ENCODE data around the gene MEGF11.

Gene MEGF11

DNA sequence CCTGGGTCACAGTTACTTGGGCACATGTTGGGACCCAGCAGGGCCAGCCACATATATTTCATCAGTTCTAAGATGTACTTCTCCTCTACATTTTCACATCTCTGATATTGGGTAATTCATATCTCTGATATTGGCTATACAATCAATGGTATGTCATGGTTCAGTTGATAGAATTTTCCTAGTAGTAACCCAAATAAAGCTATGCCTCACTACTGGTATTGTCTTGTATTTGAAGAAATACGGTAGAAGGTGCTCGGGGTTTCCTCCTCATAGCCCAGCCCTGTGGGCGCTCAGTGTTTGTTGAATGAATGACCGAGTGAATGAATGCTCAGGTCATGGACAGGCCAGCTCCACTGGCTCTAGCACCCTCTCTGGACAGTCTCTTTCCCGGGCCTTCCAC is 290.2 kb downstream of the MEGF11 start:
- FAIRE-seq (no peak), DNase-seq (ENCODE audit: insufficient read length, low spot score) (no peak)

DNA sequence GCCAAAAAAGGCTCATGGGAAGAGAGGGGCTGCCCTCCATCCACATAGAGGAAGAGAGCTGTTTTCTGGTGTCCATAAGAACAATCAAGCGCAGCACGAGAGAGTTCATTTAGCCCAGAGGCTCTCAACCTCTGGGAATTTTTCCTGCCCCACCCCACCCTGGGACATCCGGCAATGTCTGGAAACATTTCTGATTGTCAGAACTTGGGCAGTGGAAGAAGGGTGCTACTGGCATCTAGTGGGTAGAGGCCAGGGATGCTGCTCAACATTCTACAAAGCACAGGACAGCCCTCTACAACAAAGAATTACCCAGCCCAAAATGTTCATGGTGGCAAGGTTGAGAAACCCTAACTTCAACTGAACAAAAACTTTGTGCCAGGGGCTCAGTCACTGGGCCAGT is 291.4 kb downstream of the MEGF11 start:
- DNase-seq (ENCODE audit: insufficient read length, low spot score) (no peak), FAIRE-seq (no peak)

DNA sequence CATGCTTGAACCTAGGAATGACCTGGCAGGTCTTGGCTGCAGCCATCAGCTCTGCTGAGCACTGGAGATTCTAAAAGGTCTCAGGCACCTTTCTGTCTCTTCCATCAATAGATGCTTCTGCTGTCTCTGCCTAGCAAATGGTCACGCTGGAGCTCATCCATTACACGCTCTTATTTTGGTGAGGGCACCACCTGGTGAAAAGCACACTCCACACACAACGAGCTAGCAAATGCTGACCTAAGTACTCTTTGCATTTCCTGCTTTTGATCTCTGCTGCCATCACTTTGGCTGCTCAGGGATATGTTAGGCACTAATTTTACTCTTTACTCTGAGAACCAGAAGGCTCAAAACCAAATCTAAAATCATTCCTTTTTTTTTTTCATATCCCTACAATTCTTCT is 293.0 kb downstream of the MEGF11 start:
- no peak for FAIRE-seq
- no peak for DNase-seq (ENCODE audit: insufficient read length, low spot score)

DNA sequence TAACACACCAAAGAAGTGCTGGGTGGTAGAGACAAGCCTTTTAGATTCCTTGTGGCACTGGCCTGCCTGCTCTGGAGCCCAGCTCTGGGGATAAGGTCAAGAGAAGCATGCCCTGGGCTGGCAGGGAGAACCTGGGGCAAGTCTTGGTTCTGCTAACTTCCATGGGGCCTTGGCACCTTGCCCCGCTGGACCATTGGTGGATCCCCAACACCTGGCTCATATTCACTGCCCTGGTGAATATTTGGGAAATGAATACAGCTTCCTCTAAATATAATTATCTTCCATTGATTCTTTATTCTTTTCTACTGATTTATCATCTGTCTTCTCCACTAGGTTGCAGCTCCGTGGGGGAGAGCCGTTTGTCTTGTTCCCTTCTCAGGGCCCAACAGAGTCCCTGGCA is 294.7 kb downstream of the MEGF11 start:
- FAIRE-seq = no peak

DNA sequence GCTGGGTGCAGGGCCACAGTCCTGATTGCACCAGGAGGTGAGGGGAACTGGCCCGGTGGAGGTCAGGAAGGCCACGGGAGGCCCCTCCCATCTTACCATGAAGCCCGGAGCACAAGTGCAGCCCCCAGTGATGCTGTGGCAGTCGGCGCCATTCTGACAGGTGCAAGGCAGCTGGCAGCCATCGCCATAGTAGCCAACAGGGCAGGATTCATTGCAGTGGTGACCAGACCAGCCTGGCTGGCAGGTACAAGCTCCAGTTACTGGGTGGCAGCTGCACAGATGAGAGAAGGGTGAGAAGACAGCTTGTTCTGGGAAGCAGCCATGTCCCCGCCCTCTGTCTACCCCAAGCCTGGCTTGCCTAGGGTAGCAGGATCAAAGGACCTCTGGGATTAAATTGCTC is 296.1 kb downstream of the MEGF11 start:
- FAIRE-seq (no peak), DNase-seq (ENCODE audit: insufficient read length, low spot score) (no peak)

More for the DNA sequence above, 294.7 kb downstream of the MEGF11 start:
- no peak for DNase-seq (ENCODE audit: insufficient read length, low spot score)

DNA sequence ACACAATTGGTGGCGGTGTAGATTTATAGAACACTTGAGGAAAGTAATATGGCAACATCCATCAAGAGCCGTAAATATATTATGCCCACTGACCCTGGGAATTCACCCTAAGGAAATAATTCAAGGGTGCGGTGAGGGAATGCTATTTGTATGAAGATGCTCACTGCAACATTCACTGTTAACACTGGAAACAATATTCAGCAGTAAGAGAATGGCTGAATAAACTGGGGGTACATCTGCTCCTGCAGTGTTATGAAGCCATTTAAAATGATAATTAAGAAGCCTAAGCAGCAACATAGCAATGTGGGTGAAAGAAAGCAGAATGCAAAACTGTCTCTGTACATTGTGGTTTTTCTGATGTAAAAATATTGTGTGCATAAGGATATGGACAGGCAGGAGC is 296.7 kb downstream of the MEGF11 start:
- DNase-seq (ENCODE audit: insufficient read length, low spot score) (no peak), FAIRE-seq (no peak)

DNA sequence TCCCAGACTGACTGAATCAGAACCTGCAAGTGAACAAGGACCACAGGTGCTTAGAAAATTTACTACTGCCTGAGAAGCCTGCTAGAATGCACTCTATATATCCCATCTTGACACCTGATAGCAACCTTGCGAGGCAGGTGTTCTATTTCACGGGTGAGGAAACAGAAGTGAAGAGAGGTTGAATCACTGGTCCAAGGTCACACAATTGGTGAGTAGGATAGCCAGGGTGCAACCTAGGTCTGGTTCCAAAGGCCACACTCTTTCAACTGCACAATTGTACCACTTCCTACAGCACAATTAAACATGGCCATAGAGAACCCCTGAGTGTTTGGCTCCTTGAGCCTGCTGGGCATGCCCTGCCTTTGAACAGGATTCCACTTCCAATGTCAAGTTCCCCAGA is 297.2 kb downstream of the MEGF11 start:
- no peak for FAIRE-seq

DNA sequence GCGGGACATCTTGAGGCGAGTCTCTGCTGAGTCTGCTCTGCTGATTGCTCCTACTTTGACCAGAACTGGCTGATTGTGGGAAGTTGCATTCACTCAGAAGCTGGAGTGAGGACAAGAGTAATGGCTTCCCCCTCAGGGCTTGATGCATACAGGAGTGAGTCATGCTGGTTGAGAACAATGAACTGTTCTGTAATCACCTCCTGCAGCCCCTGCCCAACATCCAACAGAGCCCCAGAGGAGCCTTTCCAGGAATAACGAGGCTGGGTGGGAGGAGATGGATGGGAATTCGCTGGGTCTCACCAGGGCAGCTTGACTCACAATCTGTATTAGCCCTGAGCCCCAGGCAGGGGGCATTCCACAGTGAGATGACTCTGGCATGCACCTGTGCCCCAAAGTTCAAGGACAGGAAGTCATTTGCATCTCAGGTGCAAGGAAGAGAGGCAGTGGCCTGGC is 299.2 kb downstream of the MEGF11 start:
- FAIRE-seq (no peak), DNase-seq (ENCODE audit: insufficient read length, low spot score) (peak; percentile 28)

More for the DNA sequence above, 297.2 kb downstream of the MEGF11 start:
- DNase-seq (ENCODE audit: insufficient read length, low spot score) = no peak

DNA sequence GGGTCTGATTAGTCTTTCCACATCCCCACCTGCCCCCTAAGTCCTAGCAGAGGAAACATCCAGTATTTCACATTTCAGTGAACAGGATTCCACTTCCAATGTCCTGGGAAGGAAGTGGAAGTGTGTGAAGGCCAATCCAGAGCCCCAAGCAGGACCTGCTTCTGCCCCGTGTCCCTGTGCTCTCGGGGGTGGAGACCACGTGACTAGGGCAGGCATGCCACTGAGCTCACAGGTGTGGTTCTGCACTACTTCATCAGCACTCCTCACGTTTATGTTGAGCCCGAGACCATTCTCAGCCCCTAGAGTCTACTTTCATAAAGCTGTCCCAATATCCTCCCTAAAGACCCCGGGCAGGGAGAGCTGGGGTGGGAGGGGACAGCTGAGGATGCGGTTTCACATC is 299.9 kb downstream of the MEGF11 start:
- DNase-seq (ENCODE audit: insufficient read length, low spot score) (no peak), FAIRE-seq (no peak)

DNA sequence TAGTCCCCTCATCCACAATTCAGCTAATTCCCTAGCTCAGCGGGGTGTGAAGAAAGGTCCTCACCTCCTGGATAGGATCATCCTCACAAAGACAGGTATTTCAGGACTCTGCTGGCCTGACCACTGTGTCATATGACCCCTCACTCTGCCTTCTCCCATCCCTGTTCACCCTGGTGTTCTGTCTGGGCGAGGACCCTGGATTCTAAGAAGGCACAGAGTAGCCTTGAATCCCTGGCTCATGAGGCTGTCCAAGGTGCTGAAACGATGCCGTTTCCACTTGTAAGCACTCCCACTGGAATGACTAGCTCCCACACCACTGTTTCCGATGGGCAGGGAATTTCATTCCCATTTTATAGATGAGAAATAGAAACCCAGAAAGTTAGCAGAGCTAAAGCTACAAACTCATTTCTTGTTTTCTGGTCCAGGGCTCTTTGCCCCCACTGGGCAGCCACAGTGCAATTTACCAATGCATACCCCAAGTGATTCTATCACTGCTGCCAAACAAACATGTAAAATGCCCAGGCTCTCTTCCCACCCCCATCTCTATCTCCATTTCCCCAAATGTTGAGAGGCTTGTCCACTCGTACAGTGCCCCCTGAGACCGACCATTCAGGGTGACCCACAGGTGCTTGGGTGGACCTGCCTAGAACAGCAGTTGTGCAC is 301.0 kb downstream of the MEGF11 start:
- DNase-seq (ENCODE audit: insufficient read length, low spot score) (peak; percentile 56), FAIRE-seq (peak; percentile 13)

DNA sequence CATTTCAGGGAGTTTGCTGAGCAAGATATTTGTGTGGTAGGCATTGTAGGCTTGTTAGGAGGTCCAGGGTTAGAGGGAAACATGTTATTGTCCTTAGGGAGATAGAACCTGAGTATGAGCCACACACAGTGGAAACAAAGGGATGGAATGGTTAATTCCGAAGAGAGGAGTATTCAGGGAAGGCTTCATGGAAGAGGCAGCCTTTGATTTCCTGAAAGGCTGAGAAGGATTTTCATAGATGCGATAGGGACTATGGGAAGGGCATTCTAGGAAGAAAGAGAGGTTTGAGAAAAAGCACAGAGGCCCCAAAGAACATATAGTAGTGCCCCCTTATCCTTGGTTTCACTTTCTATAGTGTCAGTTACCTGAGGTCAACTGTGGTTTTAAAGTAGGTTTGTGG is 302.5 kb downstream of the MEGF11 start:
- DNase-seq (ENCODE audit: insufficient read length, low spot score) (no peak), FAIRE-seq (no peak)

DNA sequence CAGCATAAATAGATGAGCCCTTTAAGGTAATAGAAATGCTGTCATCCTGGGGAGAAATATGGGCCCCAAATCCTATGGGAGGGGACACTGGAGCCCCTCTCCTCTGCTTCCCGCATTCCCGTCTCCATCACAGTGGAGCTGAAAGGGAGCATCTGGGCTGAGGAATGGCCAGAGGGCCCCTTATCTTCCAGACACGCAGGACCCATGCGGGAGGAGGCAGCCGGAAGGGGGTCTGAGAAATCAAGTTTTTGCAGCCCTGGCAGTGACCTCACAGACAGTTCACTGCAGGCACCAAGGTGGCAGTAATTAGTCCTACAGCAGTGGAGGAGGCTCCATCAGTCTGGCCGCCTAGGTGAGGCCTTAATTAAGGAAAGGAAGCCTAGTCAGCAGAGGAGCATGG is 304.1 kb downstream of the MEGF11 start:
- DNase-seq (ENCODE audit: insufficient read length, low spot score) = no peak
- no peak for FAIRE-seq

DNA sequence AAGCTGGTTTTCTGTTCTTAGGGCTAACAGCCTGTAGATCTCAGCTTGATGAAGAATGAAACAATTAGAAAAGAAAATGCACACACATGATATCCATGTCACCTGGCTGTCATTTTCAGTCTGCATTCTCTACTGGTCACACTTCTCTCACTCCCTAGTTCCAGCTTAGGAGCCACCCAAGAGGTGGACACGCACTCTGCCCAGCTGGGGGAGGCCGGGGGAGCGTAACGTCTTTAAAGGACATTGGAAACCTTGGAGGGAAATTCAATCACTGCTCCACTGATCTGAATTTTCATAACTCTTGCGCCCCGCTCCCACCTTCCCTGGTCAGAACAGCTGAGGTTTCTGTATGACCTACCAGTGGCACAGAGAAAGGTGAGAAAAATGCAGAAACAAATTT is 304.5 kb downstream of the MEGF11 start:
- no peak for FAIRE-seq
- no peak for DNase-seq (ENCODE audit: insufficient read length, low spot score)

DNA sequence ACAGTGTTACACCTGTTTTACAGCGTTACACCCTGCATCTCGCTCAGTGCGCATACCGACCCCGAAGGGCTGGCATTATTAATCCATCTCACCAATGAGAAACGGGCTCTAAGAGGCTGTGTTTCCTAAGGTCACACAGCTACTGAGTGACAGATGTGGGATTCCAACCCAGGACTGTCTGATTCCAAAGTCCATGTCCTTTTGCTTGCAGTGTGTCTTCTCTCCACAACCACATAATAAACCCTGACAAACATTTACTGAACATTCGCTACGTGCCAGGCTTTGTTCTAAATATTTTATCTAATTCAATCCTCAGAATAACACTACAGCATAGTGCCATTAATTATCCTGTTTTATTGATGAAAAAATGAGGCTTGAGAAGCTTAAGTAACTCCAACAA is 305.2 kb downstream of the MEGF11 start:
- FAIRE-seq (no peak), DNase-seq (ENCODE audit: insufficient read length, low spot score) (no peak)

DNA sequence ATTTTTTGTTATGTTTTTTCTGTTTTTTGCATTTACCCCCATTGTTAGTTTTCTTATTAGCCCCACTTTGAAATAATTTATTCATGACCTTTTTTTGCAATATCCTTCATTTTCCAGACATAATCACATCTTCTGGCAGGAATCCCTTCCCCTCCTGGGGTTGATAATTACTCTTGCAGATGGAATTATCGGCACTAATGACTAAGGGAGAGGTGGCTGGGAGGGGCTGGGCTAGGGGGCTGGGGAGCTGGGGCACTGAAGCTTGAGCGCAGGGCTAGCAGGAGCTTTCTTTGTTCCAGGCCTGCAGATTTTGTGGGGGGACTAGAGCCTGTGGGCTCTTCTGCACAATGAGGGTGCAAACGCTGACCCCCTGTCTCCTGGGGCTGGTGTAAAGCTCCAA is 306.5 kb downstream of the MEGF11 start:
- DNase-seq (ENCODE audit: insufficient read length, low spot score) (no peak), FAIRE-seq (no peak)

DNA sequence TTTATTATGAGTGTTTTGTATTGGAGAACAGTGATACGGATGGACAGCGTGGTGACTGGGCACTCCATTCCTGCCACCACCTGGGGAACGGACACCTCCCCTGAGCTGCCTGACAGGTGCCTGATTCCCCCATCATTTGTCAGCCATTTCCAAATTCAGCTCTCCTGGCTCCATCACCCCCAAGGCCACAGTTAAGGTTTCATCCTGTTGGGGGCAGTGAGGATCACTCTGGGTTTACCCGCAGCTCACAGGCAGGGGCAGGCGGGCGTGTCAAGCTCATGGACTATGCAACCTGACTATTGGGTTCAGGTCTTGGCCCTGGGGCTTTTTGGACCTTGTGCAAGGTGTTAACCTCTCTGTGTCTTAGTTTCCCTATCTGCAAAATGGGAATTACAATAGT is 307.9 kb downstream of the MEGF11 start:
- FAIRE-seq (no peak), DNase-seq (ENCODE audit: insufficient read length, low spot score) (no peak)

DNA sequence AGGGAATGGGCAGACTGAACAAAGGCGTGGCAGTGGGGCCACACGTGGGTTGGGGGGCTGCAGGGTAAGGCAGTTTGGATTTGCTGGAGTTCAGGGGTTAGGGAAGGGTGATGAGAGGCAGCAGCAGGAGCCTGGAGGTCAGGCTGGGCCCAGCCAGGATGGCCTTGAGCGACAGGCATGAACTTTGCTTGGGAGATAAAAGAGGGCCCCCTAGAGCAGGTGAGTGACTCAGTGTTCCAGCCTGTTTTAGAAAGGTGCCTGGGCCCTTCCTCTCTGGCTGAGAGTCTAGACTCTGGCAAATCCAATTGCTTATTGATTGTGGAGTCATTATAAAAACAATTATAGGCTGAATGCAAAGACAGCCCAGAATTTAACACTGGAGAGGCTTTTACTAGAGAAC is 309.1 kb downstream of the MEGF11 start:
- FAIRE-seq (no peak), DNase-seq (ENCODE audit: insufficient read length, low spot score) (no peak)

DNA sequence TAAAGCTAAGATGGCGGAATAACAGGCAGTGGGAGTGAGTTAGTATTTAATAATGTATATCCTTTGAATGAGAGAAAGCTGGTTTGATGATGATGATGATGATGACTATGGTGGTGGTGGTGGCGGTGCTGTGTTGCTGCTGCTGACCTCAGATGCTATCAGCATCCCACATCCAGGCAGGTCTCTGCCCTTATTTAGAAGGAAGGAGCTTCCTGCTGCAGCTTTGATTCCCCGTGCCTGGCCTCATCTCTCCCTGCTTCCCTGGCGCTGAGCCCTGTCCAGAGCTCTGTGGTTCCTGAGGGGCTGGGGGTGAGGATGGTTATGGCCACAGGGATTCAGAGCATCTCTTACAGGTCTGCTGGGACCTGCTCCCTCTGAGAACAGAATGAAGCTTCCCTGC is 311.1 kb downstream of the MEGF11 start:
- FAIRE-seq = no peak

DNA sequence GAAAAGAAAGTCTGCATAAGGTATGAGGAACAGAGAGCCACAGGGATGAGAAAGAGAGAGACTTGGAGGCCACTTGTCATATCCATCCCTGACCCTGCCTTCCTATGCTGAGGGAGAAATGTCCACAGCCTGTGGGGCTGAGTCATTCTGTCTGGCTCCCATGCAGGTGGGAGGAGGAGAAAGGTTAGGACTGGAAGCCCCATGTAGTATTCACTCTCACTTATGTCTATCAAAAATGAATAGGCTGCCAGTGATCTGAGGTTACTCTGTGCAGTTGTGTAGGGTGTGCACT is 313.0 kb downstream of the MEGF11 start:
- no peak for DNase-seq (ENCODE audit: insufficient read length, low spot score)
- FAIRE-seq = no peak

More for the DNA sequence above, 311.1 kb downstream of the MEGF11 start:
- DNase-seq (ENCODE audit: insufficient read length, low spot score) = no peak

DNA sequence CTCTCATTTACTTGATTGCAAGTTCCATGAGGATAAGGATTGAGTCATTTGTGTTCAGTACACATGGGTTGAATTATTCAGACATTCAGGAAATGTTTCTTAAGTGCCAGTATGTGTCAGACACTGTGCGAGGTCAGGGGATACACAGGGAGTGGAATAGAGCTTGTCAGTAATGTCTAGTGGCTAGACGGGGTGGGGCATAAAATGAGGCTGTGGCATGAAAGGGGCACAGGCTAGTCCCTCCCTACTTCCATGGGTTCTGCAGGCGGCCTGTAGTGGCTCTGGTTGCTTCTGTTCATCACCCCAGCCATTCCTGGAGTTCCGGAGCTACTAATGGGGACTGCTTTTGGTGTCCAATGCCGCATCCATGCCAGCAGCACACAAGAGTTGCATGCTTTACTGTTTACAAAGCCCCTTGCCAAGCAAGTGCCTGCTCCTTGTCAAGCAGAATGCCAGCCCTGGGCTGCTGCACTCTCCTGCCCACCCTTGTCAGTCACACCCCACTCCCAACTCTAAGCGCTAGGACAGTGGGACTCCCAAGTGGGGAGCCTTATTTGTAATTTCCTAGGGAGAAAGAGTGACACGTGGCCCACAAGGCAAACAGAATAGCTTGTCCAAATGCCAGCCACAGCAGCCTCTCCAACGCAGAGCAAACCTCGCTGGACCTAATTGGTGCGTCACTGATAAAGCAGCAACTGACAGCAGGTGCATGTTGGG is 313.5 kb downstream of the MEGF11 start:
- FAIRE-seq = peak; percentile 74
- DNase-seq (ENCODE audit: insufficient read length, low spot score) = peak; percentile 45

DNA sequence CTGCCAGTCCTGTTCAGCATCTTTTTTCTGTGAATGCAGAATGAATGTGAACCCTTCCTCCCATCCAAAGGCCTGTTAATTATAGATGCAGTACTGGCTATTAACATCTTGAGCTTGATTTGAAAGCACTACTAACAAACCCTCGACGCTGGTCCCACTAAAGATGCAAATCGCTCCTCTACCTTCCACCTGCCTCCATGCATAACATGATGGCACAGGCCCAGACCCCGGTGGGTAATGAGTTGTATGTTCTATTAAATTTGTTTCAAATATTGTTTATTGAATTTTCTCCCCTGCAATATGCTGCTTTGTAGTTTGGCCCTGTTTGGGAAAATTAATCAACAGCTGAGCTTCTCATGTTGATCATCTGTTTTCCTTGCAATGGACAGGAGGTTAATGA is 314.9 kb downstream of the MEGF11 start:
- FAIRE-seq (no peak), DNase-seq (ENCODE audit: insufficient read length, low spot score) (no peak)

DNA sequence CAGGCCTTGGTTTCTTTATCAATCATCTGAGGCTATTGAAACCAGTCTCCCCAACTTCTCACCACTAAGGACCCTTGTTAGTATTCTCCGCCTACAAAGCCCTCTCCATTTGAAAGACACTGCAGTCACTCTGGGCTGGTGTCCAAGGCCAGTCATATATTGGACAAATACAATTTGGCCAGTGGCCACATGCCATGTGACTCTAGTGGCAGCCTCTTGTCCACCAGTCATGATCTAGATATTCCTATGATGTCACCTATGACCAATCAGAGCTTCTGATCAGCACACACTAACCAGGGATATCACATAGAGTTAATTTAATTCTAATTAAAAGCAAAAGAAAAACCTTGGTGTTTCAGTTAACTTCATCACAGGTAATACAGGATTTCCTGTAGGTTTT is 316.1 kb downstream of the MEGF11 start:
- no peak for DNase-seq (ENCODE audit: insufficient read length, low spot score)
- FAIRE-seq = no peak

DNA sequence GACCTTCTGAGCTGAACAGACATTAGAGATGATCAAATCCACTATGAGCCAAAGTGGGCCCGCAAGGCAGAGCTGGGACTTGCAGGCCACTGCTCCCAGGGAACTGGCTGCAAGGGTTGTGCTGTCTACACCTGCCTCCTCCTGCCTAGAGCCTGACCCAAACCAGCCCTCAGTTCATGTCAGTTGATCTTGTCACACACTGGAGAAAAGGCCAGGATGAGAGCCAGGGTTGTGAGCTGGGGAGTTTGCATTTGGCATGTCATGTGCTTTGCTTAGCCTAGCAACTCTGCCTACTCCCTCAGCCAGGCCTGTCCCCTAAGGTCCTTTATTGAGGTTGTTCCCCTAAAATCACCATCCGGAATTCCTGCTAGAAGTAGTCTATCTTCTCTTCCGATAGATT is 316.5 kb downstream of the MEGF11 start:
- DNase-seq (ENCODE audit: insufficient read length, low spot score) (no peak), FAIRE-seq (no peak)
